Spleen (tissue), 11 donors: Measurements from ENCODE around the gene PLAU. TPM values are rescaled to one million over a fixed set of nuclear protein-coding genes. Genes with fewer than 3 reads are reported as not detected.

Source experiments
- DNase-seq: peaks from one replicate; pipeline ENCODE4 v3.0.0-alpha.2; 2020
- H3K27ac ChIP-seq, 8 donors: fragments of 200-600 bp; sonication (generic) in 7 of 8; 1 replicate in 4 of 8; 2 replicates in 4 of 8; pipeline versions ENCODE4 v1.5.0 to v1.8.0; 2016 to 2021; ENCODE audit warnings: inconsistent platforms in 4 of 8, mild to moderate bottlenecking in 4 of 8, moderate library complexity in 1 of 8
- H3K27me3 ChIP-seq, 7 donors: fragments of 200-600 bp; sonication (generic) in 6 of 7; replicated peaks in 1 of 7; 1 replicate in 4 of 7; 2 replicates in 3 of 7; pipeline versions ENCODE4 v1.5.0 to v1.8.0; 2016 to 2021; ENCODE audit warnings: inconsistent platforms in 3 of 7, mild to moderate bottlenecking in 1 of 7
- H3K36me3 ChIP-seq, 6 donors: fragments of 200-600 bp; sonication (generic) in 5 of 6; 1 replicate in 4 of 6; 2 replicates in 2 of 6; pipeline versions ENCODE4 v1.5.0 to v1.8.0; 2016 to 2021; ENCODE audit warnings: inconsistent platforms in 2 of 6
- H3K4me1 ChIP-seq, 6 donors: fragments of 200-600 bp; sonication (generic) in 5 of 6; 1 replicate in 3 of 6; 2 replicates in 3 of 6; pipeline versions ENCODE4 v1.5.0 to v1.8.0; 2016 to 2021; ENCODE audit warnings: inconsistent platforms in 3 of 6
- H3K4me3 ChIP-seq, 8 donors: fragments of 200-600 bp; sonication (generic) in 7 of 8; 1 replicate in 4 of 8; 2 replicates in 4 of 8; pipeline versions ENCODE4 v1.5.0 to v1.8.0; 2016 to 2021; ENCODE audit warnings: inconsistent platforms in 4 of 8, mild to moderate bottlenecking in 4 of 8, moderate library complexity in 2 of 8
- H3K9me3 ChIP-seq, 8 donors: fragments of 200-600 bp; sonication (generic) in 7 of 8; 1 replicate in 4 of 8; 2 replicates in 4 of 8; pipeline versions ENCODE4 v1.5.0 to v1.8.0; 2016 to 2021; ENCODE audit warnings: inconsistent platforms in 4 of 8
- POLR2A ChIP-seq, 3 donors: fragments of 450-650 bp; IDR thresholded peaks; one replicate each; pipeline ENCODE4 v1.5.1; 2017; ENCODE audit warnings: antibody characterized with exemption in 3 of 3, mild to moderate bottlenecking in 1 of 3
- POLR2AphosphoS5 ChIP-seq, 3 donors: sonication (generic); formaldehyde crosslinking; IDR thresholded peaks; one replicate each; pipeline ENCODE4 v1.5.1; 2017; ENCODE audit warnings: antibody characterized with exemption in 3 of 3
- WGBS, 5 donors: extraction: QIAGEN DNeasy Blood & Tissue Kit in 3 of 5; methylation state at CpG; one replicate each; pipeline versions ENCODE4 v1.1.5 to v1.1.7; 2013 to 2018; 5-methylcytosine and 5-hydroxymethylcytosine counted together
- intact Hi-C: fragments of 100-400 bp; cut with DNase I; formaldehyde crosslinking; loops from one replicate; pipeline ENCODE4 v1.15.0; 2023; ENCODE audit warnings: low total_unique reads
- polyA plus RNA-seq, 3 donors: library from polyadenylated mRNA; stranded (reverse); fragments of 200-250 nt; gene quantifications; one replicate each; pipeline ENCODE4 v1.2.1, GENCODE V29; 2013
- total RNA-seq, 7 donors: library from RNA; depleted of rRNA in 3 of 7; stranded (reverse); fragments of >200 nt in 3 of 7; fragmentation: NEBNext Ultra II Directional in 4 of 7; extraction: Animal tissue kit (Norgen Biotek cat#: 25700) in 4 of 7; gene quantifications; one replicate each; pipeline versions ENCODE4 v1.1.0 to v1.2.1, GENCODE V29; 2016 to 2021
- TF ChIP-seq, protein P1 (sequence below), 11 experiments: fragments of 200-600 bp in 7 of 11; fragments of 450-650 bp in 4 of 11; sonication (generic) in 4 of 11; IDR thresholded peaks in 8 of 11; conservative IDR thresholded peaks in 3 of 11; 1 replicate in 7 of 11; 2 replicates in 4 of 11; pipeline versions ENCODE4 v1.4.0 to v1.8.0; 2016 to 2021; ENCODE audit warnings: antibody characterized with exemption in 11 of 11, inconsistent platforms in 4 of 11, mild to moderate bottlenecking in 1 of 11
- donor health status: healthy with polysubstance abuse.
- donor health status: DM: no; HTN: no; CAD: no; lungs with moderate emphysema.
- donor health status: DM: no; HTN: no; CAD: no.
- donor health status: Bipolar disorder and iron deficiency.
- donor health status: healthy.
- donor health status: DM: no; HTN: no; CAD: no.
- donor health status: DM: yes; HTN: yes; CAD: no.

PLAU gene
- total and polyA plus RNA-seq, 10 donors: 9.6 to 95.0 (median 30.3) TPM

DNA sequence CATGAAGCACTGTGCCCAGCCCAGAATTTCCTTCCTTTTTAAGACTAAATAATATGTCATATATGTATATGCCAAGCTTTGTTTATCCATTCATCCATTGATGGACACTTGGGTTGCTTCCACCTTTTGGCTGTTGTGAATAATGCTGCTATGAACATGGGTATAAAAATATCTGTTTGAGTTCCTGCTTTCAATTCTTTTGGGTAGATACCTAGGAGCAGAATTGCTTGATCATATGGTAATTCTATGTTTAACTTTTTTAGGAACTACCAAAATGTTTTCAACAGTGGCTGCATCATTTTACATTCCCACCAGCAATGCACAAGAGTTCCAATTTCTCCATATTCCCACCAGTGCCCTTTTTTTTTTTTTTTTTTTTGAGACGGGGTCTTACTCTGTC, 13.2 kb upstream of the PLAU start:
- WGBS, 5 donors: 83 to 100% (median 92%) methylated on average over 1 of the region's 1 CpG
- no peak overlapping the region for H3K27ac ChIP-seq
- intact Hi-C loops: no loop called here
- no peaks in the 10 kb centered on the region for H3K27me3 ChIP-seq
- H3K9me3 ChIP-seq: no peaks in the 10 kb centered on the region
- H3K4me1 ChIP-seq: peaks cover 0 to 27% (median 0%) of the 10 kb centered on the region in 6 donors
- no peaks in the 10 kb centered on the region for H3K36me3 ChIP-seq
- no peak overlapping the region for H3K4me3 ChIP-seq
- TF ChIP-seq, protein P1, sequence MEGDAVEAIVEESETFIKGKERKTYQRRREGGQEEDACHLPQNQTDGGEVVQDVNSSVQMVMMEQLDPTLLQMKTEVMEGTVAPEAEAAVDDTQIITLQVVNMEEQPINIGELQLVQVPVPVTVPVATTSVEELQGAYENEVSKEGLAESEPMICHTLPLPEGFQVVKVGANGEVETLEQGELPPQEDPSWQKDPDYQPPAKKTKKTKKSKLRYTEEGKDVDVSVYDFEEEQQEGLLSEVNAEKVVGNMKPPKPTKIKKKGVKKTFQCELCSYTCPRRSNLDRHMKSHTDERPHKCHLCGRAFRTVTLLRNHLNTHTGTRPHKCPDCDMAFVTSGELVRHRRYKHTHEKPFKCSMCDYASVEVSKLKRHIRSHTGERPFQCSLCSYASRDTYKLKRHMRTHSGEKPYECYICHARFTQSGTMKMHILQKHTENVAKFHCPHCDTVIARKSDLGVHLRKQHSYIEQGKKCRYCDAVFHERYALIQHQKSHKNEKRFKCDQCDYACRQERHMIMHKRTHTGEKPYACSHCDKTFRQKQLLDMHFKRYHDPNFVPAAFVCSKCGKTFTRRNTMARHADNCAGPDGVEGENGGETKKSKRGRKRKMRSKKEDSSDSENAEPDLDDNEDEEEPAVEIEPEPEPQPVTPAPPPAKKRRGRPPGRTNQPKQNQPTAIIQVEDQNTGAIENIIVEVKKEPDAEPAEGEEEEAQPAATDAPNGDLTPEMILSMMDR (IDR thresholded peaks at IDR 0.05 in 8 of 11, conservative IDR thresholded peaks at IDR 0.05 in 3 of 11): no peak
- TF ChIP-seq POLR2A (IDR thresholded peaks at IDR 0.05) (no peak), POLR2AphosphoS5 (IDR thresholded peaks at IDR 0.05) (no peak)
- no peak for DNase-seq

- H3K4me3 ChIP-seq: no peak overlapping the region
- no peaks in the 10 kb centered on the region for H3K27me3 ChIP-seq
- H3K27ac ChIP-seq: no peak overlapping the region
- peaks cover 0 to 27% (median 0%) of the 10 kb centered on the region in 6 donors for H3K4me1 ChIP-seq
- no peaks in the 10 kb centered on the region for H3K36me3 ChIP-seq
- DNase-seq: no peak
- intact Hi-C loops: no loop called here
- no peaks in the 10 kb centered on the region for H3K9me3 ChIP-seq
- TF ChIP-seq POLR2AphosphoS5 (IDR thresholded peaks at IDR 0.05) (no peak), POLR2A (IDR thresholded peaks at IDR 0.05) (no peak)
- TF ChIP-seq, protein P1 (IDR thresholded peaks at IDR 0.05 in 8 of 11, conservative IDR thresholded peaks at IDR 0.05 in 3 of 11): no peak
- 62 to 75% (median 75%) methylated on average over 2 of the region's 2 CpGs for WGBS, 5 donors
Observed at GRCh38 chr10:73898730-73899410, 12.1 kb upstream of the PLAU start.

GRCh38 chr10:73899423-73899822, 11.5 kb upstream of the PLAU start:
- no peaks in the 10 kb centered on the region for H3K27me3 ChIP-seq
- H3K36me3 ChIP-seq: no peaks in the 10 kb centered on the region
- intact Hi-C loops: no loop called here
- 39 to 57% (median 42%) methylated on average over 4 of the region's 4 CpGs for WGBS, 5 donors
- H3K27ac ChIP-seq: no peak overlapping the region
- no peak overlapping the region for H3K4me3 ChIP-seq
- H3K4me1 ChIP-seq: peaks cover 0 to 27% (median 0%) of the 10 kb centered on the region in 6 donors
- no peaks in the 10 kb centered on the region for H3K9me3 ChIP-seq
- no peak for DNase-seq
- TF ChIP-seq, protein P1 (IDR thresholded peaks at IDR 0.05 in 8 of 11, conservative IDR thresholded peaks at IDR 0.05 in 3 of 11): no peak
- TF ChIP-seq POLR2A (IDR thresholded peaks at IDR 0.05): no peak
- no peak for TF ChIP-seq POLR2AphosphoS5 (IDR thresholded peaks at IDR 0.05)

DNA sequence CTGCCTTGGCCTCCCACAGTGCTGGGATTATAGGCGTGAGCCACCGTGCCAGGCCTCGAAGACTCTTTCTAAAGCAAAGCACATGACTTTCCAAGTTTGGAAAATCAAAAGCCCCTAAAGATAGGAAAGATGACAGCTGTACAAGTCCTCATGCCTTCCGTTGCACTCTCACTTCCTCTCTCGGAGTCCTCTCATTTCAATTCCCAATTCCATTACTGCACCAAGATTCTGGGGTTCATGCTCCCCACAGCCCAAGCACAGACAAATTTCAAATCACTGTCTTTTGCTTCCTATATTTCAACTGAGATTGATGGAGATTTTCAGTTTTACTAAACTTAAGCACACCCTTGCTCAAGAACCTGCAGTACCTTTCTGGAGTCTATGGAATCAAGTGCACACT, 10.9 kb upstream of the PLAU start:
- H3K4me3 ChIP-seq: no peak overlapping the region
- intact Hi-C loops: no loop called here
- H3K36me3 ChIP-seq: no peaks in the 10 kb centered on the region
- WGBS, 5 donors: 62 to 81% (median 68%) methylated on average over 5 of the region's 5 CpGs
- H3K9me3 ChIP-seq: no peaks in the 10 kb centered on the region
- H3K4me1 ChIP-seq: peaks cover 0 to 27% (median 0%) of the 10 kb centered on the region in 6 donors
- H3K27ac ChIP-seq: no peak overlapping the region
- no peak for DNase-seq
- no peaks in the 10 kb centered on the region for H3K27me3 ChIP-seq
- TF ChIP-seq, protein P1 (IDR thresholded peaks at IDR 0.05 in 8 of 11, conservative IDR thresholded peaks at IDR 0.05 in 3 of 11): no peak
- no peak for TF ChIP-seq POLR2AphosphoS5 (IDR thresholded peaks at IDR 0.05)
- no peak for TF ChIP-seq POLR2A (IDR thresholded peaks at IDR 0.05)
